Prostate gland (tissue), 2 donors: ENCODE data around the gene BPIFB3. TPM values are rescaled to one million over a fixed set of nuclear protein-coding genes. Genes with fewer than 3 reads are reported as not detected.

Experiments used
- DNase-seq: peaks from one replicate; pipeline ENCODE4 v3.0.0-alpha.2; 2019; ENCODE audit warnings: low spot score
- H3K27ac ChIP-seq, 2 donors: fragments of 200-600 bp; sonication (generic); 2 replicates each; pipeline ENCODE4 v1.5.1; 2017 to 2019
- H3K27me3 ChIP-seq: fragments of 200-600 bp; sonication (generic); replicated peaks from 2 replicates; pipeline ENCODE4 v1.5.1; 2019; ENCODE audit not compliant: insufficient read depth
- H3K36me3 ChIP-seq, 2 donors: fragments of 200-600 bp; sonication (generic); 1 replicate in 1 of 2; 2 replicates in 1 of 2; pipeline versions ENCODE4 v1.5.1 to v1.8.1; 2017 to 2019
- H3K4me1 ChIP-seq: fragments of 200-600 bp; sonication (generic); replicated peaks from 2 replicates; pipeline ENCODE4 v1.5.1; 2019
- H3K4me3 ChIP-seq, 2 donors: fragments of 200-600 bp; sonication (generic); 2 replicates each; pipeline ENCODE4 v1.5.1; 2017 to 2019
- H3K9me3 ChIP-seq: fragments of 200-600 bp; sonication (generic); 2 replicates; pipeline ENCODE4 v1.5.1; 2017
- CTCF ChIP-seq, 4 experiments: fragments of 200-600 bp in 2 of 4; fragments of 450-650 bp in 2 of 4; sonication (generic) in 2 of 4; IDR thresholded peaks; 1 replicate in 3 of 4; 2 replicates in 1 of 4; pipeline ENCODE4 v1.5.1; 2016 to 2019; ENCODE audit warnings: antibody characterized with exemption in 4 of 4, mild to moderate bottlenecking in 2 of 4, moderate library complexity in 2 of 4
- POLR2A ChIP-seq: fragments of 450-650 bp; IDR thresholded peaks from one replicate; pipeline ENCODE4 v1.6.1; 2016; ENCODE audit warnings: antibody characterized with exemption, mild to moderate bottlenecking
- POLR2AphosphoS5 ChIP-seq: sonication (generic); formaldehyde crosslinking; IDR thresholded peaks from one replicate; pipeline ENCODE4 v1.6.1; 2017; ENCODE audit warnings: antibody characterized with exemption
- WGBS: methylation state at CpG from one replicate; pipeline ENCODE4 v1.1.5; 2018; 5-methylcytosine and 5-hydroxymethylcytosine counted together
- intact Hi-C: fragments of 100-400 bp; cut with DNase I; formaldehyde crosslinking; loops from one replicate; pipeline ENCODE4 v1.14.2; 2022
- total RNA-seq, 2 donors: library from RNA; depleted of rRNA; stranded (reverse); fragments of >200 nt; gene quantifications; one replicate each; pipeline ENCODE4 v1.1.0, GENCODE V29; 2016

The BPIFB3 gene
- total RNA-seq, 2 donors from 2014 or later, result not detected

GRCh38 chr20:33070111-33071053 lies 16.7 kb downstream of the BPIFB3 start:
- DNase-seq, result no peak
- H3K4me1 ChIP-seq, result no peaks in the 10 kb centered on the region
- 84% methylated on average over 19 of the region's 19 CpGs for WGBS
- H3K27me3 ChIP-seq, result no peaks in the 10 kb centered on the region
- intact Hi-C loops, result no loop called here
- H3K27ac ChIP-seq, result no peak overlapping the region
- TF ChIP-seq POLR2AphosphoS5 (no peak), POLR2A (no peak), CTCF (IDR thresholded peaks at IDR 0.05) (no peak)
- H3K36me3 ChIP-seq, result no peaks in the 10 kb centered on the region
- no peak overlapping the region for H3K4me3 ChIP-seq
- no peaks in the 10 kb centered on the region for H3K9me3 ChIP-seq

DNA sequence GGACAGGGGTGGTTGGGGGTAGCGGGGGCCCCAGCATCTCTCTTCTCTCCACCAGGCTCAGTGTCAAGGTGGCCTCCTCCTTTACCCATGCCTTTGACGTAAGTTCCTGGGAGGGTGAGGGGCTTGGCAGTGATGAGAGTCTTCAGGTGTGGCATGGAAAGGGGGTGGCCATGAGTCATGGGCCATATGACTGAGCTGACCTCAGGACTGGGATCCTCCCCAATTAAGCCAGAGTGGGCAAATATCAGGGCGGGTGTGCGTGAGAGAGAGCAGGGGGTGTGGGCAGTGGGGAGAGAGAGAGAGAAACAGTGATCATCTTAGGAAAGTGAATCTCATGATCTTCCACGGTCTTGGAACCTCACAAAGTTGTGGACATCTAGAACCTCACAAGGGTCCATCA lies 17.5 kb downstream of the BPIFB3 start:
- intact Hi-C loops, result no loop called here

DNA sequence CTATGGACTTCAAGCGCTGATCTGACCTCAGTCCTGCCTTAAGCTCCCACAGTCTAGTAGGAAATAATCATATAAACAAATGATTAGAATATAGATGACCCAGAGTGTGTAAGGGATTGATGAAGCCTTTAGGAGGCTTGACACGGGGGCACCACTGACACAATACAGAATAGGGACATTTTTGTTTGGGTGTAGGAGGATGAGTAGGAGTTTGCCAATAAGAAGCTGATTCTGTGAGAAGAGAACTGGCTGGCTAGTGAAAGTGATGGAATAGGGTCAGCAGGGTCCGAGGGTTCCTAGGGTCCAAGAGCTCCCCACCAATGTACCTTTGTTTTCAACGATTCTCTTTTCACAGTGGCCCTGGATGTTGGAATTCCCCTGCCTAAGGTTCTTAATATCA lies 18.7 kb downstream of the BPIFB3 start:
- Histone ChIP-seq H3K36me3 (no peaks in the 10 kb centered on the region), H3K4me1 (no peaks in the 10 kb centered on the region), H3K27me3 (no peaks in the 10 kb centered on the region), H3K4me3 (no peak overlapping the region), H3K9me3 (no peaks in the 10 kb centered on the region), H3K27ac (no peak overlapping the region)
- TF ChIP-seq POLR2A, result no peak
- no peak for TF ChIP-seq CTCF (IDR thresholded peaks at IDR 0.05)
- TF ChIP-seq POLR2AphosphoS5, result no peak
- DNase-seq, result no peak
- intact Hi-C loops, result no loop called here
- whole genome bisulfite sequencing, result 89% methylated on average over 4 of the region's 4 CpGs

More for the DNA sequence above, 17.5 kb downstream of the BPIFB3 start:
- Histone ChIP-seq H3K9me3 (no peaks in the 10 kb centered on the region), H3K27me3 (no peaks in the 10 kb centered on the region), H3K27ac (no peak overlapping the region), H3K4me3 (no peak overlapping the region), H3K4me1 (no peaks in the 10 kb centered on the region), H3K36me3 (no peaks in the 10 kb centered on the region)
- whole genome bisulfite sequencing, result 85% methylated on average over 5 of the region's 5 CpGs
- no peak for TF ChIP-seq CTCF (IDR thresholded peaks at IDR 0.05)
- no peak for TF ChIP-seq POLR2A
- no peak for TF ChIP-seq POLR2AphosphoS5
- no peak for DNase-seq

DNA sequence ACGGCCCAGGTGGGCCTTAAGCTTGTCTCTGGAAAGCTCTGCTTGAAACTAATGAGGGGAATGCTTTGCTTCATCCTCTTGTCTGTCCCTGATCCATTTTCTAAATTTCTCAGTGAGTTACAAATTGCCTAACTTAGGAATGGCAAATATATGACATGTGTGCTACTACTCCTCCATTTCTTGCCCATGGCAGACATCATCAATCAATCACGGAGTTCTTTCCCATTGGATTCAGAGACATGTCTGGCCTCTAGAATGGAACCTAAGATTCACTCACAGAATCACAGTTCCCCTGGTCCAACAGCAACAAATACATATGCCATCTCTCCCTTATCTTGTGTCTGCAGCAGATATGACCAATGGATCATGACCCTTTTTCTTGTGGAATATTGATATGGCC lies 19.1 kb downstream of the BPIFB3 start:
- no peaks in the 10 kb centered on the region for H3K4me1 ChIP-seq
- no peak overlapping the region for H3K4me3 ChIP-seq
- WGBS, result 91% methylated on average over 2 of the region's 2 CpGs
- TF ChIP-seq POLR2AphosphoS5 (no peak), CTCF (IDR thresholded peaks at IDR 0.05) (no peak), POLR2A (no peak)
- H3K36me3 ChIP-seq, result no peaks in the 10 kb centered on the region
- H3K27ac ChIP-seq, result no peak overlapping the region
- H3K9me3 ChIP-seq, result no peaks in the 10 kb centered on the region
- no peak for DNase-seq
- intact Hi-C loops, result no loop called here
- peaks cover 2% of the 10 kb centered on the region for H3K27me3 ChIP-seq

- TF ChIP-seq CTCF (IDR thresholded peaks at IDR 0.05) (no peak), POLR2AphosphoS5 (no peak), POLR2A (no peak)
- Histone ChIP-seq H3K9me3 (no peaks in the 10 kb centered on the region), H3K36me3 (no peaks in the 10 kb centered on the region), H3K27me3 (peaks cover 2% of the 10 kb centered on the region), H3K4me1 (no peaks in the 10 kb centered on the region), H3K4me3 (no peak overlapping the region), H3K27ac (no peak overlapping the region)
- 80% methylated on average over 2 of the region's 2 CpGs for WGBS
- no peak for DNase-seq
- intact Hi-C loops, result no loop called here
These were observed 21.0 kb downstream of the BPIFB3 start for GRCh38 chr20:33074675-33075074.
